Measurements from ENCODE around the gene OPCML. TPM values are rescaled to one million over a fixed set of nuclear protein-coding genes. Genes with fewer than 3 reads are reported as not detected.

OPCML gene
- total RNA-seq, 1 experiment from 2014 or later, result 0.58 TPM

GRCh38 chr11:133075351-133075750 is 456.9 kb downstream of the OPCML start:
- H3K27me3 ChIP-seq (replicated peaks), result no peaks in the 10 kb centered on the region
- no peaks in the 10 kb centered on the region for H3K9me3 ChIP-seq (replicated peaks)
- no peaks in the 10 kb centered on the region for H3K36me3 ChIP-seq
- no peak overlapping the region for H3K4me3 ChIP-seq
- H3K27ac ChIP-seq, result no peak overlapping the region
- DNase-seq (ENCODE audit: low read depth in 1 of 2, low spot score in 2 of 2), result no peak
- no peaks in the 10 kb centered on the region for H3K4me1 ChIP-seq (replicated peaks)

- Histone ChIP-seq H3K36me3 (no peaks in the 10 kb centered on the region), H3K27ac (no peak overlapping the region), H3K9me3 (replicated peaks) (no peaks in the 10 kb centered on the region), H3K4me3 (no peak overlapping the region), H3K4me1 (replicated peaks) (no peaks in the 10 kb centered on the region), H3K27me3 (replicated peaks) (no peaks in the 10 kb centered on the region)
- no peak for DNase-seq (ENCODE audit: low read depth in 1 of 2, low spot score in 2 of 2)
Measured at GRCh38 chr11:133072858-133073582, 459.3 kb downstream of the OPCML start.

- no peaks in the 10 kb centered on the region for H3K4me1 ChIP-seq (replicated peaks)
- no peak for DNase-seq (ENCODE audit: low read depth in 1 of 2, low spot score in 2 of 2)
Measured at GRCh38 chr11:133072378-133072777, 459.9 kb downstream of the OPCML start.

GRCh38 chr11:133070791-133071190 is 461.5 kb downstream of the OPCML start:
- Histone ChIP-seq H3K9me3 (replicated peaks) (no peaks in the 10 kb centered on the region), H3K27me3 (replicated peaks) (no peaks in the 10 kb centered on the region), H3K4me3 (no peak overlapping the region), H3K27ac (no peak overlapping the region), H3K36me3 (no peaks in the 10 kb centered on the region), H3K4me1 (replicated peaks) (no peaks in the 10 kb centered on the region)
- no peak for DNase-seq (ENCODE audit: low read depth in 1 of 2, low spot score in 2 of 2)

More at GRCh38 chr11:133072378-133072777, 459.9 kb downstream of the OPCML start:
- no peaks in the 10 kb centered on the region for H3K36me3 ChIP-seq
- H3K4me3 ChIP-seq, result no peak overlapping the region
- no peaks in the 10 kb centered on the region for H3K27me3 ChIP-seq (replicated peaks)
- no peak overlapping the region for H3K27ac ChIP-seq
- no peaks in the 10 kb centered on the region for H3K9me3 ChIP-seq (replicated peaks)

GRCh38 chr11:133070021-133070713 is 462.1 kb downstream of the OPCML start:
- Histone ChIP-seq H3K4me1 (replicated peaks) (no peaks in the 10 kb centered on the region), H3K9me3 (replicated peaks) (no peaks in the 10 kb centered on the region), H3K36me3 (no peaks in the 10 kb centered on the region), H3K4me3 (no peak overlapping the region), H3K27ac (no peak overlapping the region), H3K27me3 (replicated peaks) (no peaks in the 10 kb centered on the region)
- DNase-seq (ENCODE audit: low read depth in 1 of 2, low spot score in 2 of 2), result no peak

GRCh38 chr11:133065847-133066485 is 466.3 kb downstream of the OPCML start:
- Histone ChIP-seq H3K4me3 (no peak overlapping the region), H3K4me1 (replicated peaks) (no peaks in the 10 kb centered on the region), H3K27ac (no peak overlapping the region), H3K27me3 (replicated peaks) (no peaks in the 10 kb centered on the region), H3K36me3 (no peaks in the 10 kb centered on the region), H3K9me3 (replicated peaks) (no peaks in the 10 kb centered on the region)
- DNase-seq (ENCODE audit: low read depth in 1 of 2, low spot score in 2 of 2), result no peak

GRCh38 chr11:133064961-133065360 is 467.3 kb downstream of the OPCML start:
- H3K9me3 ChIP-seq (replicated peaks), result no peaks in the 10 kb centered on the region
- no peaks in the 10 kb centered on the region for H3K36me3 ChIP-seq
- DNase-seq (ENCODE audit: low read depth in 1 of 2, low spot score in 2 of 2), result no peak
- no peaks in the 10 kb centered on the region for H3K4me1 ChIP-seq (replicated peaks)
- H3K27ac ChIP-seq, result no peak overlapping the region
- H3K27me3 ChIP-seq (replicated peaks), result no peaks in the 10 kb centered on the region
- no peak overlapping the region for H3K4me3 ChIP-seq

- DNase-seq (ENCODE audit: low read depth in 1 of 2, low spot score in 2 of 2), result peak; percentile 17 to 51
- H3K9me3 ChIP-seq (replicated peaks), result no peaks in the 10 kb centered on the region
- H3K4me3 ChIP-seq, result no peak overlapping the region
- no peaks in the 10 kb centered on the region for H3K27me3 ChIP-seq (replicated peaks)
- no peaks in the 10 kb centered on the region for H3K4me1 ChIP-seq (replicated peaks)
- no peak overlapping the region for H3K27ac ChIP-seq
- H3K36me3 ChIP-seq, result no peaks in the 10 kb centered on the region
Measured at GRCh38 chr11:133064152-133064877, 468.0 kb downstream of the OPCML start.

DNA sequence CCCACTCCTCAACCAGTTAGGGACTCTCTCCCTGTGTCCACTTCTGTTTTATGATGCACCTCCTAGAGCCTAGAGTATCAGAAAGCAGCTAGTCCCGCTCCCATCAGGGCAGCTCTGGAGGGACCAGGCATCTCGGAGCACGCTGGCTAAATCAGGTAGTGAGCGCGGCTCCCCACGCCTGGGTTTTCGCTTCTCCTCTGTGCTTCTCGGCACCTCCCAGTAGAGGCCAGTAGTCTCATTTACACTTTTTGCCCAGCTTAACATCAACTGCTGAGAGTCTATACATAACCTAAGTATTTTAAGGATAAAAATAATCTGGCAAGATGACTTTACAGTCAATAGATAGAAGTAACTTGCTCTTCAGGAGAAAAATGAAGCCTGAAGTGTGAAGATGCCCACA is 473.8 kb downstream of the OPCML start:
- Histone ChIP-seq H3K27me3 (replicated peaks) (no peaks in the 10 kb centered on the region), H3K4me1 (replicated peaks) (no peaks in the 10 kb centered on the region), H3K36me3 (no peaks in the 10 kb centered on the region), H3K9me3 (replicated peaks) (no peaks in the 10 kb centered on the region), H3K4me3 (no peak overlapping the region), H3K27ac (no peak overlapping the region)
- DNase-seq (ENCODE audit: low read depth in 1 of 2, low spot score in 2 of 2), result no peak

GRCh38 chr11:133053124-133053776 is 479.1 kb downstream of the OPCML start:
- H3K9me3 ChIP-seq (replicated peaks), result no peaks in the 10 kb centered on the region
- no peaks in the 10 kb centered on the region for H3K4me1 ChIP-seq (replicated peaks)
- H3K27me3 ChIP-seq (replicated peaks), result no peaks in the 10 kb centered on the region
- no peak for DNase-seq (ENCODE audit: low read depth in 1 of 2, low spot score in 2 of 2)
- no peaks in the 10 kb centered on the region for H3K36me3 ChIP-seq
- no peak overlapping the region for H3K4me3 ChIP-seq
- H3K27ac ChIP-seq, result no peak overlapping the region

- H3K9me3 ChIP-seq (replicated peaks), result no peaks in the 10 kb centered on the region
- H3K4me1 ChIP-seq (replicated peaks), result no peaks in the 10 kb centered on the region
- H3K27me3 ChIP-seq (replicated peaks), result no peaks in the 10 kb centered on the region
- no peaks in the 10 kb centered on the region for H3K36me3 ChIP-seq
- H3K4me3 ChIP-seq, result no peak overlapping the region
- H3K27ac ChIP-seq, result no peak overlapping the region
- DNase-seq (ENCODE audit: low read depth in 1 of 2, low spot score in 2 of 2), result no peak
Measured at GRCh38 chr11:133052537-133052936, 479.8 kb downstream of the OPCML start.

DNA sequence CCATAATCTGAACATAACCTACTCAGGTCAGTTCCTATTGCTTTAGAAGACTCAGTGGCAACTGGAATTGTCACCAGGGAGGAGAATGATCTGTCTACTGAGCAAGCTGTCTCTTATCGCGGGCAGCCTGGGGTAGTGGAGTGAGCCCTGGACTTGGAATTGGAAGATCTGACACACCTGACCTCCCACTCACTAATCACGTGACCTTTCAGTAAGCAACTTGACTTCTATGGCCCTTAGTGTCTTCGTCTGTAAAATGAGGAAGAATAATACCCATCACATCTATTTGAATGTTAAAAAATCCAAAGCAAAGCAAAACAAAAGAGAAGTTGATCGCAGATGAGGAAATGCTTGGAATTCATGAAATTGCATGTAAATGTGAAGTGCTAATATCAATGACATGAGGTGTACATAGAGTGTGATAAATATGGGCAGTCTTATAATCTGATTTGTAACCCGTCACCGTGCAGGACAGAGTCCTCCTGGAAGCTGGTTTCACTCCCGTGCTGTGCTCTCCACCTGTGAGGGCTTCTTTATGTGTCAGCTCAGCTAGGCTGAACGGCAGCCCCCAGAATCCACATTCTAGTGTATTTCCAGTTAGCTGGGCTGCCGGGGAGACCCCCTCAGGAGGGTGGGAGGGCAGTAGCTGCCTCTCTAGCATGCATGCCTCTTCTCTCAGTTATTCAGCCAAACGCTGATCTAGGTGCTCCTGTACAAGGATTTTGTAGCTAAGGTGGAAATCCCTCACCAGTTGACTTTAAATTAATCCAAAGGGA is 482.9 kb downstream of the OPCML start:
- H3K27ac ChIP-seq, result no peak overlapping the region
- no peak for DNase-seq (ENCODE audit: low read depth in 1 of 2, low spot score in 2 of 2)
- H3K4me1 ChIP-seq (replicated peaks), result no peaks in the 10 kb centered on the region
- no peak overlapping the region for H3K4me3 ChIP-seq
- no peaks in the 10 kb centered on the region for H3K27me3 ChIP-seq (replicated peaks)
- no peaks in the 10 kb centered on the region for H3K36me3 ChIP-seq
- no peaks in the 10 kb centered on the region for H3K9me3 ChIP-seq (replicated peaks)

DNA sequence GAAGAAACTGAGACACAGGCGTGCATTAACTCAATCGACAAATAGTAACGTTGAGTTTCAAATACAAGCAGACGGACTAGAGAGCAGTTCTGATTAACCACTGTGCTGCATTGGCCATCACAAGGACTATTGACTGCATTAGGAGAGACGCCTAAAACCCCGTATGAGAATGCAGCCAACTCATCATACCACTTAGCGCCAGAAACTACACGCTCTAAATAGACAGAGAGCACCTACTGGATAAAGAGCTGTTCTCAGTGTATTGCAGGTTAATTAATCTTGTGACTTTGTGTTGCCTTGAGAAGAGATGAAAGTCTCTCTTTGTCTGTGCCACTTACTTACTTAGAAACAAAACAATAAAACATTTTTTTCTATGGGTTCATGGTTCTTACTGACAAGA is 484.0 kb downstream of the OPCML start:
- DNase-seq (ENCODE audit: low read depth in 1 of 2, low spot score in 2 of 2), result no peak
- Histone ChIP-seq H3K9me3 (replicated peaks) (no peaks in the 10 kb centered on the region), H3K4me3 (no peak overlapping the region), H3K4me1 (replicated peaks) (no peaks in the 10 kb centered on the region), H3K36me3 (no peaks in the 10 kb centered on the region), H3K27ac (no peak overlapping the region), H3K27me3 (replicated peaks) (no peaks in the 10 kb centered on the region)
